Mesenteric fat pad (tissue), 1 donor: ENCODE results near the gene ZDHHC7. TPM values are rescaled to one million over a fixed set of nuclear protein-coding genes. Genes with fewer than 3 reads are reported as not detected.

Source experiments
- DNase-seq: peaks from one replicate; pipeline ENCODE4 v3.0.0-alpha.2; 2020; ENCODE audit warnings: low spot score
- total RNA-seq: library from RNA; stranded (reverse); fragmentation: NEBNext Ultra II Directional; extraction: Animal tissue kit (Norgen Biotek cat#: 25700); gene quantifications from one replicate; pipeline ENCODE4 v1.2.1, GENCODE V29; 2021
- donor health status: DM: yes; HTN: yes; CAD: no.

Gene ZDHHC7
- total RNA-seq, 1 donor from 2014 or later: 45.6 TPM

- no peak for DNase-seq
Measured at GRCh38 chr16:85025781-85026653, 14.7 kb upstream of the ZDHHC7 start.

- DNase-seq: no peak
Measured at GRCh38 chr16:85019659-85020245, 8.4 kb upstream of the ZDHHC7 start.

- no peak for DNase-seq
Measured at GRCh38 chr16:85018529-85019236, 7.3 kb upstream of the ZDHHC7 start.

GRCh38 chr16:85017633-85018032 is 6.3 kb upstream of the ZDHHC7 start:
- no peak for DNase-seq

GRCh38 chr16:85017151-85017550 is 5.8 kb upstream of the ZDHHC7 start:
- no peak for DNase-seq

- DNase-seq: no peak
Measured at GRCh38 chr16:85015481-85016187, 4.3 kb upstream of the ZDHHC7 start.

- no peak for DNase-seq
Measured at GRCh38 chr16:85014311-85014710, 3.0 kb upstream of the ZDHHC7 start.

GRCh38 chr16:85011846-85012284 is 530 bp upstream of the ZDHHC7 start:
- DNase-seq: no peak

- DNase-seq: no peak
Measured at GRCh38 chr16:85010446-85010930, 847 bp downstream of the ZDHHC7 start.

- no peak for DNase-seq
Measured at GRCh38 chr16:85008271-85008670, 3.1 kb downstream of the ZDHHC7 start.

- DNase-seq: no peak
Measured at GRCh38 chr16:85007496-85008214, 3.7 kb downstream of the ZDHHC7 start.

- no peak for DNase-seq
Measured at GRCh38 chr16:85006639-85007038, 4.7 kb downstream of the ZDHHC7 start.

GRCh38 chr16:85005285-85006069 is 5.9 kb downstream of the ZDHHC7 start:
- DNase-seq: no peak

- no peak for DNase-seq
Measured at GRCh38 chr16:85004587-85005205, 6.6 kb downstream of the ZDHHC7 start.

GRCh38 chr16:85003725-85004586 is 7.4 kb downstream of the ZDHHC7 start:
- no peak for DNase-seq

GRCh38 chr16:85003076-85003475 is 8.3 kb downstream of the ZDHHC7 start:
- DNase-seq: no peak

GRCh38 chr16:85002608-85003007 is 8.7 kb downstream of the ZDHHC7 start:
- DNase-seq: no peak

GRCh38 chr16:85002099-85002541 is 9.2 kb downstream of the ZDHHC7 start:
- DNase-seq: no peak
